Neuronal stem cell (in vitro differentiated cells): ENCODE data around the gene LRRC46.

ENCODE experiments used
- DNase-seq: peaks from one replicate; pipeline ENCODE4 v3.0.0-alpha.2; 2013; ENCODE audit warnings: low spot score
- H2AFZ ChIP-seq: one replicate; pipeline ENCODE4 v1.6.1; 2013; ENCODE audit warnings: mild to moderate bottlenecking, low read length, inconsistent platforms
- H2AK5ac ChIP-seq: 2 replicates; pipeline ENCODE4 v1.6.1; 2013; ENCODE audit warnings: low read depth, mild to moderate bottlenecking, inconsistent platforms, low read length, moderate library complexity, mixed read lengths
- H2BK120ac ChIP-seq: 2 replicates; pipeline ENCODE4 v1.6.1; 2013; ENCODE audit warnings: low read depth, mild to moderate bottlenecking, inconsistent platforms, low read length, moderate library complexity, mixed read lengths
- H2BK12ac ChIP-seq: one replicate; pipeline ENCODE4 v1.6.1; 2013; ENCODE audit warnings: low read length, inconsistent platforms
- H2BK15ac ChIP-seq: 2 replicates; pipeline ENCODE4 v1.6.1; 2013; ENCODE audit warnings: mild to moderate bottlenecking, low read length, inconsistent platforms, mixed read lengths
- H2BK5ac ChIP-seq: one replicate; pipeline ENCODE4 v1.6.1; 2013; ENCODE audit warnings: inconsistent platforms, mild to moderate bottlenecking, low read length, moderate library complexity
- H3K14ac ChIP-seq: one replicate; pipeline ENCODE4 v1.6.1; 2013; ENCODE audit warnings: low read length, inconsistent platforms
- H3K18ac ChIP-seq: 2 replicates; pipeline ENCODE4 v1.6.1; 2013; ENCODE audit warnings: low read length, inconsistent platforms
- H3K23ac ChIP-seq: 2 replicates; pipeline ENCODE4 v1.6.1; 2013; ENCODE audit warnings: low read depth, mild to moderate bottlenecking, mixed read lengths, low read length, inconsistent platforms; ENCODE audit not compliant: poor library complexity
- H3K27ac ChIP-seq: replicated peaks from 3 replicates; pipeline ENCODE4 v1.5.1; 2013; ENCODE audit warnings: low read length, inconsistent platforms
- H3K27me3 ChIP-seq, 3 experiments: 2 replicates each; pipeline ENCODE4 v1.6.1; 2013; ENCODE audit warnings: low read length in 3 of 3, mild to moderate bottlenecking in 2 of 3, inconsistent platforms in 1 of 3, low read depth in 1 of 3, mixed read lengths in 1 of 3, moderate library complexity in 1 of 3; ENCODE audit not compliant: control insufficient read depth in 3 of 3, insufficient read depth in 3 of 3
- H3K36me3 ChIP-seq, 2 donors: replicated peaks in 1 of 2; 2 replicates each; pipeline ENCODE4 v1.6.1; 2013; ENCODE audit warnings: low read length in 2 of 2; ENCODE audit not compliant: control insufficient read depth in 2 of 2, insufficient read depth in 2 of 2
- H3K4ac ChIP-seq: 2 replicates; pipeline ENCODE4 v1.6.1; 2013; ENCODE audit warnings: inconsistent platforms, mild to moderate bottlenecking, low read length, moderate library complexity
- H3K4me1 ChIP-seq, 2 donors: 1 replicate in 1 of 2; 2 replicates in 1 of 2; pipeline ENCODE4 v1.6.1; 2013; ENCODE audit warnings: low read length in 2 of 2, low read depth in 1 of 2; ENCODE audit not compliant: control insufficient read depth in 2 of 2, insufficient read depth in 1 of 2
- H3K4me2 ChIP-seq: one replicate; pipeline ENCODE4 v1.6.1; 2013; ENCODE audit warnings: mild to moderate bottlenecking, low read length, inconsistent platforms; ENCODE audit not compliant: insufficient read depth, poor library complexity, severe bottlenecking
- H3K4me3 ChIP-seq, 2 donors: 2 replicates each; pipeline ENCODE4 v1.5.1; 2013; ENCODE audit warnings: low read length in 2 of 2, mild to moderate bottlenecking in 2 of 2, inconsistent platforms in 1 of 2, moderate library complexity in 1 of 2
- H3K79me1 ChIP-seq: one replicate; pipeline ENCODE4 v1.6.1; 2013; ENCODE audit warnings: low read depth, mild to moderate bottlenecking, inconsistent platforms, low read length, moderate library complexity
- H3K9ac ChIP-seq: one replicate; pipeline ENCODE4 v1.6.1; 2013; ENCODE audit warnings: mild to moderate bottlenecking, low read depth, low read length, inconsistent platforms; ENCODE audit not compliant: poor library complexity
- H3K9me3 ChIP-seq, 2 donors: replicated peaks in 1 of 2; 2 replicates each; pipeline versions ENCODE3 to v1.6.1; 2013; ENCODE audit warnings: low read length in 2 of 2, mild to moderate bottlenecking in 2 of 2, inconsistent platforms in 1 of 2, low read depth in 1 of 2, mixed read lengths in 1 of 2, moderate library complexity in 1 of 2; ENCODE audit not compliant: control insufficient read depth in 2 of 2, insufficient read depth in 1 of 2
- H4K8ac ChIP-seq: one replicate; pipeline ENCODE4 v1.6.1; 2013; ENCODE audit warnings: low read depth, mild to moderate bottlenecking, inconsistent platforms, low read length, moderate library complexity
- H4K91ac ChIP-seq: one replicate; pipeline ENCODE4 v1.6.1; 2013; ENCODE audit warnings: low read length, low read depth, mild to moderate bottlenecking, inconsistent platforms; ENCODE audit not compliant: poor library complexity
- WGBS, 2 donors: extraction: QIAGEN DNeasy Blood & Tissue Kit; methylation state at CpG; one replicate each; pipeline ENCODE4 v1.1.7; 2013; ENCODE audit warnings: missing lambda C conversion rate in 2 of 2, mixed read lengths in 1 of 2; ENCODE audit not compliant: insufficient read length in 2 of 2, insufficient replicate concordance in 1 of 2; ENCODE audit errors: extremely low coverage in 2 of 2; 5-methylcytosine and 5-hydroxymethylcytosine counted together

The LRRC46 gene

GRCh38 chr17:47816947-47817346, 14.5 kb upstream of the LRRC46 start:
- Histone ChIP-seq H2BK15ac (no peak overlapping the region), H2AK5ac (no peak overlapping the region), H3K4me2 (no peak overlapping the region), H3K9ac (peak overlapping the region; percentile 70), H4K91ac (no peak overlapping the region), H3K27me3 (no peaks in the 10 kb centered on the region), H3K4me1 (peaks cover 5 to 7% of the 10 kb centered on the region in 2 donors), H2AFZ (no peak overlapping the region), H3K14ac (no peak overlapping the region), H2BK120ac (no peak overlapping the region), H3K4ac (no peak overlapping the region), H3K36me3 (peaks cover 7 to 8% of the 10 kb centered on the region in 2 donors), H3K4me3 (no peak overlapping the region), H3K79me1 (peaks cover 4% of the 10 kb centered on the region), H3K23ac (no peak overlapping the region), H4K8ac (no peak overlapping the region), H2BK12ac (no peak overlapping the region), H2BK5ac (no peak overlapping the region), H3K27ac (no peak overlapping the region), H3K9me3 (no peaks in the 10 kb centered on the region), H3K18ac (no peak overlapping the region)
- no CpG with 5 or more reads among the region's 10 CpGs for WGBS, 2 donors
- DNase-seq: no peak

- Histone ChIP-seq H2AK5ac (no peak overlapping the region), H4K8ac (no peak overlapping the region), H3K4me1 (peaks cover 7 to 9% of the 10 kb centered on the region in 2 donors), H2BK120ac (no peak overlapping the region), H3K4me2 (no peak overlapping the region), H2BK15ac (no peak overlapping the region), H2AFZ (no peak overlapping the region), H2BK12ac (no peak overlapping the region), H3K27ac (no peak overlapping the region), H3K14ac (no peak overlapping the region), H3K27me3 (no peaks in the 10 kb centered on the region), H3K9me3 (no peaks in the 10 kb centered on the region), H3K9ac (peak overlapping the region; percentile 38), H3K36me3 (peaks cover 7 to 8% of the 10 kb centered on the region in 2 donors), H3K4ac (no peak overlapping the region), H3K18ac (no peak overlapping the region), H4K91ac (no peak overlapping the region), H2BK5ac (no peak overlapping the region), H3K79me1 (peaks cover 4% of the 10 kb centered on the region), H3K4me3 (no peak overlapping the region), H3K23ac (no peak overlapping the region)
- no peak for DNase-seq
- no CpG with 5 or more reads among the region's 11 CpGs for WGBS, 2 donors
Observed at GRCh38 chr17:47818002-47818695, 13.3 kb upstream of the LRRC46 start.

GRCh38 chr17:47819475-47819874, 12.0 kb upstream of the LRRC46 start:
- H2BK5ac ChIP-seq: no peak overlapping the region
- H2BK15ac ChIP-seq: no peak overlapping the region
- H3K23ac ChIP-seq: no peak overlapping the region
- no peak overlapping the region for H3K14ac ChIP-seq
- H4K8ac ChIP-seq: no peak overlapping the region
- WGBS, 2 donors: no CpG with 5 or more reads among the region's 10 CpGs
- H3K4me1 ChIP-seq: peaks cover 7 to 9% of the 10 kb centered on the region in 2 donors
- H3K27me3 ChIP-seq: no peaks in the 10 kb centered on the region
- no peak overlapping the region for H3K4ac ChIP-seq
- H3K4me2 ChIP-seq: no peak overlapping the region
- H2BK120ac ChIP-seq: no peak overlapping the region
- H2AK5ac ChIP-seq: no peak overlapping the region
- no peak overlapping the region for H3K27ac ChIP-seq
- peaks cover 4% of the 10 kb centered on the region for H3K79me1 ChIP-seq
- H3K9me3 ChIP-seq: no peaks in the 10 kb centered on the region
- H3K9ac ChIP-seq: no peak overlapping the region
- no peak overlapping the region for H2BK12ac ChIP-seq
- no peak overlapping the region for H4K91ac ChIP-seq
- H3K18ac ChIP-seq: no peak overlapping the region
- no peak overlapping the region for H2AFZ ChIP-seq
- no peak overlapping the region for H3K4me3 ChIP-seq
- peaks cover 18 to 21% of the 10 kb centered on the region in 2 donors for H3K36me3 ChIP-seq
- DNase-seq: no peak

GRCh38 chr17:47820033-47820789, 11.3 kb upstream of the LRRC46 start:
- H2BK12ac ChIP-seq: no peak overlapping the region
- H3K4me2 ChIP-seq: no peak overlapping the region
- no peak overlapping the region for H2AFZ ChIP-seq
- peaks cover 7 to 9% of the 10 kb centered on the region in 2 donors for H3K4me1 ChIP-seq
- H3K14ac ChIP-seq: no peak overlapping the region
- no peak overlapping the region for H4K8ac ChIP-seq
- no peak overlapping the region for H2AK5ac ChIP-seq
- peak overlapping the region in 1 of 2 donors; percentile 94 for H3K4me3 ChIP-seq
- H3K27me3 ChIP-seq: no peaks in the 10 kb centered on the region
- no peak overlapping the region for H3K4ac ChIP-seq
- H3K27ac ChIP-seq: no peak overlapping the region
- no peaks in the 10 kb centered on the region for H3K9me3 ChIP-seq
- no peak overlapping the region for H4K91ac ChIP-seq
- peaks cover 18 to 19% of the 10 kb centered on the region in 2 donors for H3K36me3 ChIP-seq
- no peak overlapping the region for H2BK5ac ChIP-seq
- H3K9ac ChIP-seq: no peak overlapping the region
- no peak for DNase-seq
- H3K79me1 ChIP-seq: peaks cover 4% of the 10 kb centered on the region
- H3K18ac ChIP-seq: no peak overlapping the region
- H3K23ac ChIP-seq: no peak overlapping the region
- no CpG with 5 or more reads among the region's 12 CpGs for WGBS, 2 donors
- H2BK15ac ChIP-seq: no peak overlapping the region
- H2BK120ac ChIP-seq: no peak overlapping the region
